Measurements from ENCODE around the gene IL10RB.
"Not testable (repeated sequence)": the region's sequence is repeated elsewhere in the genome, so short reads cannot be mapped to it uniquely, and the experiment has no call there.

IL10RB gene
- 1.1 to 6.9 (median 3.6) reads per million in 3 experiments for total RNA-seq

DNA sequence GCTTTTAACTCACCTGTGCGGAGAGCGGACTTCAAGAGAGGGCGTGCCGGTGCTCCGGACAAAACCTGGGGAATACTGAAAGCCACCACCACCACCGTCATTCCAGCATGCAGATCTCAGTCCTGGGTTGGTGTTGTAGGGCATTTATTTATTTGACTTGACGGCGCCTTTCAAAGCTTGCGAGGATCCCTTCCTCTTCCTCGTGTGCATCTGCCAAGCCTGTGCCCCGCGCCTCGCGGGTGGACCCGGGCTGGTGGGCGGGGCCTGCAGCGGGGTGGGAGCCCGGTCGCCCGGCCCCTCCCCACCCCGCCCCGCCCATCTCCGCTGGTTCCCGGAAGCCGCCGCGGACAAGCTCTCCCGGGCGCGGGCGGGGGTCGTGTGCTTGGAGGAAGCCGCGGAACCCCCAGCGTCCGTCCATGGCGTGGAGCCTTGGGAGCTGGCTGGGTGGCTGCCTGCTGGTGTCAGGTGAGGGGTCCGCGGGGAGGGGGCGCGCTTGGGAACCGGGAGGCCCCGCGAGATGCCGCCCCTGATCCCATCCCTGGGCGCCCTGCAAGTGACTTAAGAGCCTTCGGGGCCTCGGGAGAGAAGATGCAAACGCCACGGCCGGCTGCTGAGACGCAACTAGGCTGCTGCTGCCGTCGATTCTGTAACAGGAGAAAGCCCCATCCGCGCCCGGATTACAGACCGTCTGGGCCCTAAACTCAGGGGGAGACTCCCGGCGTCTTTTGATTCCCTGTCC lies at the start of gene IL10RB:
IL10RB (plus strand) TSS at position 318 of the 739 bp plus-strand sequence; CDS start at position 417, 99 bp downstream.
- DNase-seq: peak; percentile 66

DNA sequence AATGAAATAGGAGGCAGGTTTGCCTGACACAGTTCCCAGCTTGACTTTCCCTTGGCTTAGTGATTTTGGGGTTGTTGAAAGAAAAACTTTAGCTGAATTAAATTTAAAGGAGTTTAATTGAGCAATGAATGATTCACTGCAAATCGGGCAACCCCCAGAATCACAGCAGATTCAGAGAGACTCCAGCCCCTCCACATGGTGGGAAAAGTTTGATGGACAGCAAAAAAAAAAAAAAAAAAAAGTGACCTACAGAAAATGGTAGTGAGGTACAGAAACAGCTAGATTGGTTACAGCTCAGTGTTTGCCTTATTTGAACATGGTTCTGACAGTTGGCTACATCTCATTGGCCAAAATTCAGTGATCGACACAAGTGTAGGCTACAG lies 49.0 kb upstream of the IL10RB start:
- DNase-seq: no peak

DNA sequence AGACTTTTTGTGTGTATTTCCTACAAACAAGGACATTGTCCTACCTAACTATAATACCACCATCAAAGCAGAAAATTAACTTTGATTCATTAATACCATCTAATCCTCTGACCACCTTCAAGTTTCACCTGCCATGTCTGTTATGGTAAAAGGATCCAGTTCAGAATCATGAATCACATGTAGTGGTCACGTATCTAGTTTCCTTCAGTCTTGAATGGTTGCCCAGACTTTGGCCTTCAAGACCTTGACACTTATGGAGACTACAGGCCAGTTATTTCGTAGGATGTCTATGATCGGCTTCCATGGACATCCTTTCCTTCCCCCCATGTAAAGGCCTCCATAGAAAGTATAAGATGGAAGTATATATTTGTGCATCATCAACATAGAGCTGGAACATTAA lies 46.9 kb upstream of the IL10RB start:
- DNase-seq: no peak

DNA sequence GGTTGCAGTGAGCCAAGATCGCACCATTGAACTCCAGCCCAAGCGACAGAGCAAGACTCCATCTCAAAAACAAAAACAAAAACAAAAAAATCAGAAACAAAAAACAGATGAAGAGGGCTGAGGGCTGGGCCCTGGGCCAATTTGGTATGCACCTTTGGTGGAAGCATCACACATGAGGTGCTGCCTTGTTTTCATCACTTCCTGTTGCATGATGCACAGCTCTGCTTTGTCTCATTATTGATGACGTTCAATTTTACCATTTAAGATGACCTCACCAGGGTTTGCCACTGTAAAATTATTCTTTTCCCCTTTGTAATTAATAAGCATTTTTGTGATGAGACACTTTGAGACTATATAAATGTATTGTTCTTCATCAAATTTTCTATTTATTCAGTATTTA lies 46.2 kb upstream of the IL10RB start:
- no peak for DNase-seq

DNA sequence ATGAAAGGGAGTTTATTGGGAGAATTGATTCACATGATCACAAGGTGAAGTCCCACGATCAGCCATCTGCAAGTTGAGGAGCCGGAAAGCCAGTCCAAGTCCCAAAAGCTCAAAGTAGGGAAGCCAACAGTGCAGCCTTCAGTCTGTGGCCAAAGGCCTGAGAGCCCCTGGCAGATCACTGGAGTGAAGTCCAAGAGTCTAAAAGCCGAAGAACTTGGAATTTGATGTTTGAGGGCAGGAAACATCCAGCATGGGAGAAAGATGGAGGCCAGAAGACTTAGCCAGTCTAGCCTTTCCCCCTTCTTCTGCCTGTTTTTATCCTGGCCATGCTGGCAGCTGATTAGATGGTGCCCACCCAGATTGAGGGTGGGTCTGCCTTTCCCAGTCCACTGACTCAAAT lies 40.8 kb upstream of the IL10RB start:
- not testable (repeated sequence) for DNase-seq

DNA sequence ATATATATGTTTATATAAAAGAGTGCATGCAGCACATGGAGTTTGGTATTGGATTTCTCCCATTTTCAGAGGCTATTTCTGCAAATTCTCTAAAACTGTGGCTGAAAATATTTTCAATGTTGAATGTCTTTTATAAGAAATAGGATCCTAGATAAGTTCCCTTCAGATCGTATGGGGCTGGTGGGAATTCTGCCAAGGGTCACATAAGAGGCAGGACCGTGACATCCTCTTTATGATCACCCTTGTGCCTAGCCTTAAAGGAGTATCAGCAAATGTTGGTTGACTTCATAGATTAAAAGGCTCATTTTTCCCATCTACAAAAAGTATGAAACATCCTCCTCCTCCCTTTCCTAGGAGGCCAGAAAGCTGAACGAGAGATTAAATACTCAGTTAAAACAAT lies 37.7 kb upstream of the IL10RB start:
- no peak for DNase-seq

DNA sequence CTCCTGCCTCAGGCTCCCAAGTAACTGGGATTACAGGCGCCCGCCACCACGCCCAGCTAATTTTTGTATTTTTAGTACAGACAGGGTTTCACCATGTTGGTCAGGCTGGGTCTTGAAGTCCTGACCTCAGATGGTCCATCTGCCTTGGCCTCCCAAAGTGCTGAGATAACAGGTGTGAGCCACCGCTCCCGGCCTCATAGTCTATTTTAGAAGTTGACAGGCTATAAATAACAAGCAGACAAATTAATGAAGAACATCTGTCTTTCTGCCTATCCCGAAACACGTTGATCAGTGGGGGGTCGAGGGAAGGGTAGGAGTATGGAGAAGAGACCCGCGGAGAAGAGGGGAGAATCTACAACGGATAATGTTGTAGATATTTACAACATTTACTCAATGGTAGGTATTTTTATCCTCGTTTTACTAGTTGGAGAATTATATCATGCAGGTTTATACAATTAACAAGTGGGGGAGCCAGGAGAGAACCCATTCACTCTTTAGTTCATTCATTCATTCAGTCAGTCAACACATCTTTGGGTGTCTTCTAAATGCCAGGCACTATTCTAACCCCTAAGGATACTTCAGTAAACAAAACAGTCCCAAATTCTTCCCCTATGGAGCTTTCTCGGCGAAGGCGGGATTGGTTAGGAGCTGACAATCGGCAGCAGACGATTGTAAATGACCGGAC lies 36.9 kb upstream of the IL10RB start:
- DNase-seq: no peak

DNA sequence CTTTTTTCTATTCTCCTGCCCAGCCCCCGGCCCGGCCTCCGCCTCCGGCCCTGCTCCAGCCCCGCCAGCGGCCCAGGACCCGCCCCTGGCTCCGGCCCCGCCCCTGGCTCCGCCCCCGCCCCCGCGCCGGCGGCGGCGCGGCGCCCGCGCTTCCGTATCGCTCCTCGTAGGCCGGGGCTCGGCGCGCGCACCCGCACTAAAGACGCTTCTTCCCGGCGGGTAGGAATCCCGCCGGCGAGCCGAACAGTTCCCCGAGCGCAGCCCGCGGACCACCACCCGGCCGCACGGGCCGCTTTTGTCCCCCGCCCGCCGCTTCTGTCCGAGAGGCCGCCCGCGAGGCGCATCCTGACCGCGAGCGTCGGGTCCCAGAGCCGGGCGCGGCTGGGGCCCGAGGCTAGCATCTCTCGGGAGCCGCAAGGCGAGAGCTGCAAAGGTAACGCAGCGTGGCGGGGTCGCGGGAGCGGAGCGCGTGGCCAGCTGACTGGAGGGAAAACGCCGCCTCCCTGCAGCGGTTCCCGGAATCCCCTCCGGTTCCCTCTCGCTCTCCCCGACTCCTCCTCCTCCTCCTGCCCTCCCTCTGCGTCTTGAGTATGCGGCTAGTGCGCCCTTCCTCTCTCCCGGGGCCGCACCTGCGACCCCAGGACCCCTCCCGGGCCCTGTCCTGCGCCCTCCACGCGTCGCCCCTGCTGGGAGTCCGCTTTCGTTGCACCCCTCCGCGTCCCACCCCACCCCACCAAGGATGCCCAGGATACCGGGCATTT lies 36.2 kb upstream of the IL10RB start, which contains the start of gene IFNAR2:
IFNAR2 (plus strand) TSS at position 155 of the 761 bp plus-strand sequence. CDS start 11,985 bp downstream, outside the sequence.
- DNase-seq: peak; percentile 56

DNA sequence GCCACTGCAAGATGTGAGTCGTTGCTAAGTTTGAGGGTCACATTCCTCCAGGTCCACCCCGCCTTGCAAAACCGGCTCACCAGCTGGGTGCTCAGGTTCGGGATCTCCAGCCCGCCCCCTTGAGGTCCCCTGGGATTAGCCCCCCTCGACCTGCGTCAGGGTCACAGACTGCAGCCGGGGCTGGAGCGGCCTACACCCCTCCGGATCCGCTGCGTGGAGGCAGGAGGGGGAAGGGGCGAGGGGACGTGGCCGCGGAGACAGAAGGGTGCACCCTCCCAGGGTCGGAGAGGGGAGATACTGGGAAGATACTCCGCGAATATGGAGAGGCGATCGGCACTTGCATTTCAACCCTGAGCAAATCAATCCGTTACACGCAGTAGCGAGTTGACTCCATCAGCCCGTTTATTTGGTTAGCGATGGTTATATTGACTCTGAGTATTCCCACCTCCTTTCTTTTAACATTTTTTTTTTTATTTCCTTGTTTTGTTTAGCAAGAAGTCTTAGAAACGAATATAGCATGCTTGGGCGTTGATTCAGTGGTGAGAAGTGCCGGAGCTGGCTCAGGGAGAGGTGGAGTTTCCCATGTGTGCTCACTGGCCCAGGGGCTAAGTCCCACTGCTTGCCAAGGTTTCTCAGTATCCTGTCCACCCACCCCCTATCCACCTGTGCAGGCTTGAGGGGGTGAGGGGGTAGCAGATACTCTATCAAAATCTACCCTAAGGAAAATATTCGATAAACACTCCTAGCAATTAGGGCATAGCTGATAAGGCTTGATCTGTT lies 35.4 kb upstream of the IL10RB start:
- DNase-seq: peak; percentile 33

DNA sequence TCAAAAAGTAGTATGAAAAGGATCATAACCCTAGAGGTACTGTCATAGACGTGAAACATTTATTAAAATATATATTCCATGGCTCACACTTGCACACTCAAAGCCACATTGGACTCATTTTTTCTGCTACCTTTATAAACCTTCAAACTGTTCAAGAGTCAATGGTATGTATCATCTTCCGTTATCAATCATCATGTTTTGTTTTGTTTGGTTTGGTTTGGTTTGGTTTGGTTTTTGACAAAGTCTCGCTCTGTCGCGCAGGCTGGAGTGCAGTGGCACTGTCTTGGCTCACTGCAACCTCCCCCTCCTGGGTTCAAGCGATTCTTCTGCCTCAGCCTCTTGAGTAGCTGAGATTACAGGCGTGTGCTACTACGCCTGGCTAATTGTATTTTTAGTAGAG lies 34.6 kb upstream of the IL10RB start:
- DNase-seq: no peak

DNA sequence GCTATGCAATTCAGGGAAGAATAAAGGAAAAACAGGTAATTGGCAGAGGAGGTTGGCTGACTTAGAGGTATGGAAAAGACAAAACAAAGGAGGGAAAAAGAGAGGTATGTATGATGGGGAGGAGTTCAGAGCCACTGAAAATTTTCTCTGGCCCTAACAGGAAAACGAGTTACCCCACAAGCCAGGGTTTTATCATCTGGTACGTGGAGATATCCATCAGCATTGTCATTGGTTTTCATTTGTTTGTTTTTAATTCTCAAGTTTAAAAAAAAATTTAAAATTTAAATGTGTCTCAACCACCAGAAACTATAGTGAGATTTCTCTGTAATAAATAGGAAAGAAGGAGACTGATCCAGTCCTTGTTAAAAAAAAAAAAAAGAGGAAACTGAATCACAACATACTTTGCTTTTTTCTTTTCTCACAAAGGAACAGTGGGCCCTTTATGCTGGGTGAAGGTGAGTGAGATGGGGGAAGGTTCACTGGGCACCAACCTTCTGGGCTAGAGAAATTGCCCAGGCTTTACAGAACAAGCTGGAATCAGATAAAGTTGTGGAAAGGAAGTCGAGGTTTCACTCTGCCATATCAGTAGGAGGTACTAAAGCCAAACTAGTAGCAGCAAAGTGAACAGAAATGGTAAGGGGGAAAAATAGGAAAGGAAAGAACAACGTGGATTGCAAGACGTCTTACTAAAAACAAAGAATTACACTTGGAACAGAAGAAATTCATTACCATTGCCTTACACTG lies 33.7 kb upstream of the IL10RB start:
- no peak for DNase-seq

DNA sequence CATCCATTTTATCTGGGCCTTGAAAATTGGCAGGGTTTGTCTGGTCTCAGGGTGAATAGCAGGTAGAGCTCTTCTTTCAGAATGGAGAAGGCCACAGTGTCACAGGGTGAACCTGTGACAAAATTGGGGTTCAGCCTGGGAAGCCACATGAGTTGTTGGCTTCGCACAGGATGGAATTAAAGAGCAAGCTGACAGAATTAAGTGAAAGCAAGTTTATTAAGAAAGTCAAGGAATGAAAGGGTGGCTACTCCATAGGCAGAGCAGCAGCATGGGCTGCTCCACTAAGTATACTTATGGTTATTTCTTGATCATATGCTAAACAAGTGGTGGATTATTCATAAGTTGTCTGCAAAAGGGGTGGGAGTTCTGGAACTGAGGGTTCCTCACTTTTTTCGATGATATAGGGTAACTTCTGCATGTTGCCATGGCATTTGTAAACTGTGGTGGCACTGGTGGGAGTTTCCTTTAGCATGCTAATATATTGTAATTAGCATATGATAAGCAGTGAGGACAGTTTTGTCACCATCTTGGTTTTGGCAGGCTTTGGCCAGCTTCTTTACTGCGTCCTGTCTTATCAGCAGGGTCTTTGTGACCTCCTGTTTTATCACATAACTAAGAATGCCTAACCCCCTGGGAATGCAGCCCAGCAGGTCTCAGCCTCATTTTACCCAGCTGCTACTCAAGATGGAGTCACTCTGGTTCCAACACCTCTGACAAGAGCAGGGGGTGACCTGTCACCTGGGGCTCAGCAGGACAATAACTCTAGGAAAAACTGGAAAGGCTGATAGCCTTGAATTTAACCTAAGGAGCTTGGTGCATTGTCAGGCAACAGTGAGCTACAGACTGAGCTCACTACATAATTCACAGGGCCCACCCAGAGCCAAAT lies 31.3 kb upstream of the IL10RB start:
- no peak for DNase-seq

DNA sequence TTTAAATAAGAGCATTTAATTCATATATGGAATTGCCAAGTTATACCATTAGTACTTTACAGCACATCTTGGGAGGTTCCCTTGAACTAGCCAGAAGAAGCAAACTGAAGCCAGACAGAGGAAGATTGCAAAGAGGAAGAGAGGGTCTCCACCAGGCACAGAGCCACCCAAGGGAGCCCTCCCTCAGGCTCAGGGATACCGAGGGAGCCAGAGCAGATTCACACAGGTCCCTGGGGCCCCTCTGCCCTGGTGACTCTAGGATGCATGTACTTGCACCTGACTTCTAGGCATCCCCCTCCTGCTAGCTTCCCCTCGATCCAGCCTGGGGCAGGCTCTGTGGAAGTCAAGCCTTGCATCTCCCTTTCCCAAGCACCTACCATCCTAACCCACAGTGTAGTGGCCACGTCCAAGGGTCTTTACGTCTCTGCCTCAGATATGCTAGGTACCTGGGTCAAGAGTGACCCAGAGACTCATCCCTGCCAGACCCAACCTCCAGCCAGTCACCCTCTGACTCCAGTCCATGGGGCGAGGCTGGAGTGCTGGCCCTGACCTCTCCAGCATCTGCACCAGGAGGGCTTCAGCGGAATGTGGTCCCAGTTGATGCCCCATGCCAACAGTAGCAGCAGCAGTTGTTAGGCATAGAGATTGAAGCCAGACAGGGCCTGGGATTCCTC lies 30.0 kb upstream of the IL10RB start:
- no peak for DNase-seq

DNA sequence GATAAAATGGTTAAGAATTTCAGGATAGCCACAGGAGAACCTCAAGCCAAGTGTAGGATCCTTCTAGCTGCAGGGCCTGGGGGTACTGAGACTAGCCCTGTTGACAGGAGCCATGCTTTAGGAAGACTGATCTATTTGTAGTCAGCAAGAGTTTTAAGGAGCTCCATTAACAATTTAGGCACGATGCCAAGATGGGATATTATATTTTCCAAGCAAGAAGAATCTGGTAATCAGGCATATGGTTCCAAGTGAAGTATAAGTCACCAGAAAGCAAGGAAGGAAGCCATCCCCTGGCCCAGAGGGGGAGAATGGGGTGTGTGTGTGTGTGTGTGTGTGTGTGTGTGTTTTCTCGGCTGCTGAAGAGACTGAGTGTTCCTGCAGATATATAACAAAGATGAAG lies 29.4 kb upstream of the IL10RB start:
- DNase-seq: no peak

DNA sequence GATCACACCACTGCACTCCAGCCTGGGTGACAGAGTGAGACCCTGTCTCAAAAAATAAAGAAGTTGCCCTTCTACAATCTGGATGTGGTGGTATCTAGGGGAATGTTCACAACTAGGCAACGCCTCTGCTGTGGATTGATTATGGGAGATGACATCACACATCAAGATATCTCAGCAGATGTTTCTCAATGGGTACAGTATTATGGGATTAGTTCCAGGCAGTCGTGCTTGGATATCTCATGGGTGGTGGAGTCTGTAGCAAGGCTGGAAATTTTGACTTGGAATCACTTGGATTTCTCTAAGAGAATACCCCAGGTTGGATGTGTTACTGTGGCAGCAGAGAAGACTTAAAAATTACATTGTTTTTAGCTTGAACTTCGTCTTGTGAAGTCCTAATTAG lies 28.7 kb upstream of the IL10RB start:
- no peak for DNase-seq

DNA sequence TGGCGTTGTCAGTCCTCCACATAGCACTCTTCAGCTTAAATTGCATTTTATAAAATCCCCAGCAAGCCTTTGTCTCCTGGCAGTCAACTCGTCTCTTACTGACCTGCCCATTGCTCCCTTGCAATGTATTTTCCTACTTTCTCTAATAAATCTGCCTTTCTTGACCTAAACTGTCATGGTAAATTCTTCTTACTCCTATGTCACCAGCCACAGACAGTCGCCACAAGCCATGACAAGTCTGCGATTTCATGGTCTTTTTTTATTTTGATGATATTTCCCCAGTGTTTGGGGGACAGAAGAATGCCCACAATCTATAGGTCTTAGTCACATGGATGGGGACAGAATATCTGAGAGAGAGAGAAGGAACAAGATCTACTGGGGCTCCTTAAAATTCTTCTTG lies 28.0 kb upstream of the IL10RB start:
- no peak for DNase-seq

DNA sequence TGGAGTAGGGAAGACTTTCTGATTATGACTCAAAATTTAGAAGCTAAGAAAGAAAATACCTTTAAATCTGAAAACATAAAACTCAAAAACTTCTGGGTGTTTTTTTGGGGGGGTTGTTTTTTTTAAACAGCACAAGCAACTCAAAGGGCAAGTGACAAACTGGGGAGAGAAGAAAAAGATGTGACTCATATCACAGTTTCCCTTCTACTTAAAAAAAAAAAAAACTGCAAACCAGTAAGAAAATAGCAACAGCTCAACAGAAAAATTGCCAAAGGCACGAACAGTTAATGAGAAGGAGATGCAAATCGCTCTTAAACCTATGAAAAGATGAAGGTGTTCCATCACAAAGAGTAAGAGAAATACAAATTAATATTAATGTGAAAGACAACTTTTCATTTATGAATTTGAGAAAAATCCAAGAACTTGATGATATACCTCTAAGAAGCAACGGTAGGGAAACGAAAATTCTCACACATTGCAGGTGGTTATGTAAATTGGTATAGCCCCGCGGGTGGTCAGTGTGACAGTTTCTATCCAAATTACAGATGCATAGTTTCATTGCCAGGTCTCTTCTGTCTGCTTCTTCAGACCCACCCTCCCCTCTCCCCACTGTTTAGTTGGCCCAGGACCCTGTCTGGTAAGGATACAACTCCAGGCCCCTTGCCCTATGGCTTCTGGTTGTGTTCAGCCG lies 27.5 kb upstream of the IL10RB start:
- peak; percentile 24 for DNase-seq

DNA sequence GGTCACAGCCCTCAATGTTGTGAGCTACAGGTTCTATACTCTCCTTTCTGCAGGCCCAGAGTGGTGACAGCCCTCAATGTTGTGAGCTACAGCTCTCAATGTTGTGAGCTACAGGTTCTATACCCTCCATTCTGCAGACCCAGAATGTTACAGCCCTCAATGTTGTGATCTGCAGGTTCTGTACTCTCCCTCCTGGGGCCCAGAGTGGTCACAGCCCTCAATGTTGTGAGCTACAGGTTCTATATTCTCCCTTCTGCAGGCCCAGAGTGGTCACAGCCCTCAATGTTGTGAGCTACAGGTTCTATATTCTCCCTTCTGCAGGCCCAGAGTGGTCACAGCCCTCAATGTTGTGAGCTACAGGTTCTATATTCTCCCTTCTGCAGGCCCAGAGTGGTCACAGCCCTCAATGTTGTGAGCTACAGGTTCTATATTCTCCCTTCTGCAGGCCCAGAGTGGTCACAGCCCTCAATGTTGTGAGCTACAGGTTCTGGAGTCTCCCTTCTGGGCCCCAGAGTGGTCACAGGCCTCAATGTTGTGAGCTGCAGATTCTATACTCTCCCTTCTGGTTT lies 26.5 kb upstream of the IL10RB start:
- DNase-seq: not testable (repeated sequence)

DNA sequence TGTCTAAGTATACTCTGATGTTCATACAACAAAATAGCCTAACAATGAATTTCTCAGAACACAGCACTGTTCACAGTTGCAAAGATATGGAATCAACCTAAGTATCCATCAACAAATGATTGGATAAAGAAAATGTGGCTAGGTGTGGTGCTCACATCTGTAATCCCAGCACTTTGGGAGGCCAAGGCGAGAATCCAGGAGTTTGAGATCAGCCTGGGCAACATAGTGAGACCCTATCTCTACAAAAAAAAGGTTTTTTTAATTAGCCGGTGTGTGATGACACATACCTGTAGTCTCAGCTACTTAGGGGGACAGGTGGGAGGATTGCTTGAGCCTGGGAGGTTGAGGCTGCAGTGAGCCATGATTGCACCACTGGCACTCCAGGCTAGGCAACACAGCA lies 25.8 kb upstream of the IL10RB start:
- DNase-seq: no peak
